HG02970 (cell line): ENCODE results near the gene L1CAM.
A peak's percentile ranks its signal among the peaks of the same experiment; 100 is the strongest.

Experiments used
- ATAC-seq: cut with Tn5 transposase; IDR thresholded peaks from one replicate; pipeline ENCODE4 v1.9.1; 2021; ENCODE audit warnings: mild to moderate bottlenecking, moderate library complexity, moderate number of reproducible peaks; ENCODE audit not compliant: unreplicated experiment, low FRiP score

Gene L1CAM

DNA sequence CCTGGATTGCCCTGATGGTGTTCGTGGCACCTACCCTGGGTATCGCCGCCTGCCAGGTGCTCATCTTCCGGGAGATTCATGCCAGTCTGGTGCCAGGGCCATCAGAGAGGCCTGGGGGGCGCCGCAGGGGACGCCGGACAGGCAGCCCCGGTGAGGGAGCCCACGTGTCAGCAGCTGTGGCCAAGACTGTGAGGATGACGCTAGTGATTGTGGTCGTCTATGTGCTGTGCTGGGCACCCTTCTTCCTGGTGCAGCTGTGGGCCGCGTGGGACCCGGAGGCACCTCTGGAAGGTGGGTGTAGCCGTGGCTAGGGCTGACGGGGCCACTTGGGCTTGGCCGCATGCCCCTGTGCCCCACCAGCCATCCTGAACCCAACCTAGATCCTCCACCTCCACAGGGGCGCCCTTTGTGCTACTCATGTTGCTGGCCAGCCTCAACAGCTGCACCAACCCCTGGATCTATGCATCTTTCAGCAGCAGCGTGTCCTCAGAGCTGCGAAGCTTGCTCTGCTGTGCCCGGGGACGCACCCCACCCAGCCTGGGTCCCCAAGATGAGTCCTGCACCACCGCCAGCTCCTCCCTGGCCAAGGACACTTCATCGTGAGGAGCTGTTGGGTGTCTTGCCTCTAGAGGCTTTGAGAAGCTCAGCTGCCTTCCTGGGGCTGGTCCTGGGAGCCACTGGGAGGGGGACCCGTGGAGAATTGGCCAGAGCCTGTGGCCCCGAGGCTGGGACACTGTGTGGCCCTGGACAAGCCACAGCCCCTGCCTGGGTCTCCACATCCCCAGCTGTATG, 20.3 kb upstream of the L1CAM start:
- ATAC-seq = no peak

DNA sequence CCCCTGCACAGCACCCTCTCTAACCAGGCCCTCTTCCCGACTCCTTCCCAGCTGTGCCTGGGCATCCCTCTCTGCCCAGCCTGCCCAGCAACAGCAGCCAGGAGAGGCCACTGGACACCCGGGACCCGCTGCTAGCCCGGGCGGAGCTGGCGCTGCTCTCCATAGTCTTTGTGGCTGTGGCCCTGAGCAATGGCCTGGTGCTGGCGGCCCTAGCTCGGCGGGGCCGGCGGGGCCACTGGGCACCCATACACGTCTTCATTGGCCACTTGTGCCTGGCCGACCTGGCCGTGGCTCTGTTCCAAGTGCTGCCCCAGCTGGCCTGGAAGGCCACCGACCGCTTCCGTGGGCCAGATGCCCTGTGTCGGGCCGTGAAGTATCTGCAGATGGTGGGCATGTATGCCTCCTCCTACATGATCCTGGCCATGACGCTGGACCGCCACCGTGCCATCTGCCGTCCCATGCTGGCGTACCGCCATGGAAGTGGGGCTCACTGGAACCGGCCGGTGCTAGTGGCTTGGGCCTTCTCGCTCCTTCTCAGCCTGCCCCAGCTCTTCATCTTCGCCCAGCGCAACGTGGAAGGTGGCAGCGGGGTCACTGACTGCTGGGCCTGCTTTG, 19.6 kb upstream of the L1CAM start:
- no peak for ATAC-seq

- ATAC-seq = no peak
Measured at GRCh38 chrX:153903991-153904957, 18.3 kb upstream of the L1CAM start, which contains the start of gene AVPR2. Gene AVPR2 (plus strand): TSS chrX:153904673. CDS start chrX:153905146, 473 bp downstream.

DNA sequence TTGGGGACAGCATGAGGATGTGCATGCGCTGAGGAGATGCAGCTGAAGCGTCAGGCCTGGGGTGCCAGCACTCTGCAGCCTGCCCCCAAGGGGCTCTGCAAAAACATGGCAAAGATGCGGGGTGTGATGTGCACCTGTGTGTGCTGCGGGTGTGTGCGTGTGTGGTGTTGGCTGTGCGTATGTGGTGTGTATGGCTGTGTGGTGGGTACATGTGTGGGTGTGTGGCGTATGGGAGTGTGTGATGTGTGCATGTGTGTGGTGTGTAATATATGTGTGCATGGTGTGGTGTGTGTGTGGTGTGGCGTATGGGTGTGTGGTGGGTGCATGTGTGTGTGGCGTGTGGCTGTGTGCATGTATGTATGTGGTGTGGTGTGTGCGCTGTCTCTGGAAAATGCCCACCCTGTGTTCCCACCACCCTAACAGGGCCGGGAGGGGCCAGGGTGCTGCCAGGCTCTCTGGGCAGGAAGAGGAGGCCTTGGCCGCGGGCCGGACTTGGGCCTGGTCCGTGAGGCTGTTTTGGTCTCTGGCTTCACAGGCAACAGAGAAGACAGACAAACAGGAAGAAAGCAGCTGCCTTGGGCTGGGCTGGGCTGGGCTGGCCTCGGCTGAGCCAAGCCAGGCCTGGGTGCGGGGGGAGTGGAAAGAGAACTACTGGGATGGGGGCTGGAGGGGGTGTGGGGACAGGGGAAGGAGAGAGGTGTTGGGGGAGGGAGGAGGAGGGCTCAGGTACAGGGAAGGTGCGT, 17.4 kb upstream of the L1CAM start:
- no peak for ATAC-seq

DNA sequence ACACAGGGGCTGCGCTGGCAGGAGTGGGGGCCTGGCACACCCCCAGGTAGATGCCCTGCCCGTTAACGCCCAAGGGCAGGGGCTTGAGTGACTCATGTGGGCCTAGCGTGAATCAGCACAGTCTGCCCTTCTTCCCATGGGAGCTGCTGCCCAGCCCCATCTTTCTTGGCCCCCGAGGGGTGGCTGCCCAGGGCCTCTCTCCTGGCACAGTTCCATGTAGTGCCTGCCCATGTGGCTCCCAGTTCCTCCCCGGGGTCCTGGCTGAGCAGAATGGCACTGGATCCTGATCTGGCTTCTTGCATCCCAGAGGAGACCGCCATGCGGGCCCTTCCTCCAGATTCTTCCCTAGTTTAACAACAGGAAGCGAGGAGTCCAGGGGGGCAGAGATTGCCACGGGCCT, 16.4 kb upstream of the L1CAM start:
- ATAC-seq = no peak

- ATAC-seq = no peak
Measured at GRCh38 chrX:153901753-153902140, 15.8 kb upstream of the L1CAM start.

- peak; percentile 69 for ATAC-seq
Measured at GRCh38 chrX:153900831-153901752, 15.1 kb upstream of the L1CAM start.

GRCh38 chrX:153897899-153898298, 11.9 kb upstream of the L1CAM start:
- ATAC-seq = no peak

GRCh38 chrX:153889123-153889522, 3.1 kb upstream of the L1CAM start:
- no peak for ATAC-seq

GRCh38 chrX:153888344-153888743, 2.4 kb upstream of the L1CAM start:
- ATAC-seq = no peak

- no peak for ATAC-seq
Measured at GRCh38 chrX:153887385-153887784, 1.4 kb upstream of the L1CAM start.

- no peak for ATAC-seq
Measured at GRCh38 chrX:153886915-153887314, 942 bp upstream of the L1CAM start.

DNA sequence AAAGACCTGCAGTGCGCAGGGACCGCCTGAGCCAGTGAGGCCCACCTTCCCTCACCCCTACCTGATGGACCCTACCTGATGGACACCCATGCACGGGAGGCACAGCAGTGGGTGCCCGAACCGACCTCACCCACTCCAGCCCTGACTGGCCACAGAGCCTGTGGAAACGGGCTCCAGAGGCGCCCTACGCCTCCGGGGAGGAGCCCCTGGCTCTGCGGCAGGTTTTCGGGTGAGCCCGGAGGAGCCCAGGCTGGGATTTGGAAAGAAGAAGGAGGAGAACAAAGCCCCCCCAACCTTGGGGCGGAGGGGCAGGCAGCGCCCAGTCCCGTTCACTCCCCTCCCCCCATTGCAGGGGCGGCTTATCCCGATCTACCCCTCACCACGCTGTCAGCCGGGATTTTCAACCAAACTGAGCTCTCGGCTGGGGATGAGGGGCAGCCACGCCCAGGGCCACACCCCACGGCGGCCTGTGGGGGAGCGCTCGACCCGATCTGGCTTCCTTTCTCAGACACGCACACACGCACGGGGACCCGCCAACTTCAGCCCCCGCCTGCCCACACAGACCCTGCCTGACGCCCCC, 675 bp downstream of the L1CAM start:
- ATAC-seq = no peak

DNA sequence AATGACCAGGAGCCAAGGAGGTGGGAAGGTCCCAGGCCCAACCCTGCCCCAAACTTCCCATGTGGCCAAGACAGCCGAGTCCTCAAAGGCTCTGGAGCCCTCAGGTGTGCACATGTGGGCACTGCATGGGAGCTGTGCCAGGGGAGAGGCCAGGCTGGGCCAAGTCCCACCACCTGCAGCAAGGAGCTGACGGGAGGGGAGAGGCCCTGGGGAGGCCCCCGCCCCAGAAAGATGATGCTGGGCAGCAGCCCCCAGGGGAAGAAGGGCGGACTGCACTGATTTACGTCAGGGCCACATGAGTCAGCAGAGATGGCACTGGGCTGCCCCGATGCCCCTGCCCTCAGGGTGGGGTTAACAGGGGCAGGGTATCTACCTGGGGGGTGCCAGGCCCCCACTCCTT, 1.4 kb downstream of the L1CAM start:
- ATAC-seq = no peak

GRCh38 chrX:153884136-153884535, 1.8 kb downstream of the L1CAM start:
- no peak for ATAC-seq

GRCh38 chrX:153883163-153883843, 2.7 kb downstream of the L1CAM start:
- no peak for ATAC-seq

DNA sequence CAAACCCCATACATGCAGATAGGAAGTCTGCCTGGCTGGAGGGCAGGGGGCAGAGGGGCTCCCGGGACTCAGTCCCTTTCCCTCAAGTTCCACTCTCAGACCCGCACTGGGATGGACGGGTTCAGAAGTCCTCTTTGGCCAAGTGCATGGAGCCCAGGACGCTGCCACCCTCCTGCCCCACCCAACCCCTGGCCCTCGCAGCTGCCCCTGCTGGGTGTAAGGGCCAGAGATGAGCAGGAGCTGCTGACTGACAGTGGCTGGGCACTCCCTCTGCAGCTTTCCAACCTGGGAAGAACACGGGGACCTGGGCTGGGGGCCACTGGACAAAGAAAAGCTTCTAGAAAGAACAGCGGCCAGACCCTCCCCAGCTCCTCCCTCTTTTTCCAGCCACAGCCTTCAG, 3.4 kb downstream of the L1CAM start:
- ATAC-seq = no peak

GRCh38 chrX:153882086-153882498, 3.9 kb downstream of the L1CAM start:
- ATAC-seq = no peak
